HEK293T (cell line): ENCODE results near the gene DEFB131B.
"Not testable (repeated sequence)": the region's sequence is repeated elsewhere in the genome, so short reads cannot be mapped to it uniquely, and the experiment has no call there.

Experiments used
- CTCF ChIA-PET: fragments of 350-600 bp; formaldehyde crosslinking; extraction: SDS; loops from one replicate; lab custom pipeline; 2021; ENCODE audit warnings: antibody characterized with exemption, inconsistent platforms; lab: Yijun Ruan, JAX
- POLR2A ChIA-PET: fragments of 350-600 bp; formaldehyde crosslinking; extraction: SDS; loops from one replicate; lab custom pipeline; 2020; ENCODE audit warnings: antibody characterized with exemption, inconsistent platforms; lab: Yijun Ruan, JAX
- DNase-seq: peaks from one replicate; pipeline ENCODE4 v3.0.0; 2012; ENCODE audit warnings: mixed read lengths; ENCODE audit errors: extremely low spot score
- L3MBTL2 ChIP-seq: fragments of 450-650 bp; conservative IDR thresholded peaks from 2 replicates; pipeline ENCODE4 v1.6.1; 2016; ENCODE audit warnings: mild to moderate bottlenecking
- LEF1 ChIP-seq: fragments of 450-650 bp; IDR thresholded peaks from 2 replicates; pipeline ENCODE4 v1.6.1; 2017; ENCODE audit warnings: mild to moderate bottlenecking, borderline replicate concordance
- ZNF384 ChIP-seq: fragments of 450-650 bp; IDR thresholded peaks from 2 replicates; pipeline ENCODE4 v1.6.1; 2016
- TF ChIP-seq, protein P1 (sequence below): fragments of 450-650 bp; IDR thresholded peaks from 2 replicates; pipeline ENCODE4 v1.6.1; 2016

Gene DEFB131B, protein sequence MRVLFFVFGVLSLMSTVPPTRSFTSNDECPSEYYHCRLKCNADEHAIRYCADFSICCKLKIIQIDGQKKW

DNA sequence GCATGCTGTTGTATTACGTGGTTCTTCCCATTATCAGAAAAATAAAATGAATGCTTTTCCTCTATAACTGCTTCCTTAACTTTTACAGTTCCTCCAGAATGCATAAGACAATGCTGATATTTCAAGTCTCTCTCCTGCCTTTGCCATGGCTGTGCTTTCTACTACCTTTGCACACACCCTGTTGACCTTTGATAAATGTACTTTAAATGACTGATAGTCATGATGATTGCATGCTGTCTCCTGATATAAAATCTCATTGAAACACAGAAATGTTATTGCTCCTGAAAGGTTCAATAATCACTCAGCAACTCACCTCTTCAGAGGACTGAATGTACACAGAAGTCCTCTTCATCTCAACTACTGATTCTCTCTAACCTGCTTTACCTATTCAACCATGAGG, at the start of gene DEFB131B:
DEFB131B (plus strand) TSS at position 395 of the 400 bp plus-strand sequence; CDS start at position 395, 0 bp downstream.
- DNase-seq, POLR2A ChIA-PET, CTCF ChIA-PET: not testable (repeated sequence)

- POLR2A ChIA-PET: not testable (repeated sequence)
Observed at GRCh38 chr11:71829247-71829646, 49.0 kb upstream of the DEFB131B start.

GRCh38 chr11:71829686-71830085, 48.6 kb upstream of the DEFB131B start:
- DNase-seq, POLR2A ChIA-PET, CTCF ChIA-PET: not testable (repeated sequence)

More at GRCh38 chr11:71829247-71829646, 49.0 kb upstream of the DEFB131B start:
- CTCF ChIA-PET, DNase-seq: not testable (repeated sequence)

GRCh38 chr11:71832811-71833210, 45.4 kb upstream of the DEFB131B start, which contains the start of gene DEFB108B:
Gene DEFB108B (plus strand): TSS chr11:71833200. CDS start chr11:71833200, 0 bp downstream.
- POLR2A ChIA-PET, DNase-seq, CTCF ChIA-PET: not testable (repeated sequence)

- POLR2A ChIA-PET, CTCF ChIA-PET: not testable (repeated sequence)
Observed at GRCh38 chr11:71842720-71843119, 35.5 kb upstream of the DEFB131B start.

DNA sequence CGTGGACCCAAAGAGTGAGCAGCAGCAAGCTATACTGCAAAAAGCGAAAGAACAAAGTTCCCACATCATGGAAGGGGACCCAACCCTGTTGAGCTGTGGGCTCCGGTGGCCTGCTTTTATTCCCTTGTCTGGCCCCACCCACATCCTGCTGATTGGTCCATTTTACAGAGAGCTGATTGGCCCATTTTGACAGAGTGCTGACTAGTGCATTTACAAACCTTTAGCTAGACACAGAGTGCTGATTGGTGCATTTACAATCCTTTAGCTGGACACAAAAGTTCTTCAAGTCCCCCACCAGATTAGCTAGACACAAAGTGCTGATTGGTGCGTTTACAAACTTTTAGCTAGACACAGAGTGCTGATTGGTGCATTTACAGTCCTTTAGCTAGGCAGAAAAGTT, 34.9 kb upstream of the DEFB131B start:
- DNase-seq, POLR2A ChIA-PET, CTCF ChIA-PET: not testable (repeated sequence)

More at GRCh38 chr11:71842720-71843119, 35.5 kb upstream of the DEFB131B start:
- not testable (repeated sequence) for DNase-seq

DNA sequence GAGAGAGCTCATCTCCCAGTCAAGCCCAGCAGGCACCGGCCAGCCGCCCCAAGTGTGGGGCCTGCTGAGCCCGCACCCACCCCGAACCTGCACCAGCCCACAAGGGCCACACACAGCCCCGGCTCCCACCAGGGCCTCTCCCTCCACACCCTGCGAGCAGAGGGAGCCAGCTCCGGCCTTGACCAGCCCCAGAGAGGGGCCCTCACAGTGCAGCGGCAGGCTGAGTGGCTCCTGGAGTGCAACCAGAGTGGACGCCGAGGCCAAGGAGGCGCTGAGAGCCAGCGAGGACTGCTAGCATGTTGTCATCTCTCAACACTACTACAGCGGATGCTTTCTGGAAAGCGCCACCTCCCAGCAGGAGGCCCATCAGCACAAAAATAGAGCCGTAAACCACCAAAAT, 34.4 kb upstream of the DEFB131B start:
- ChIA-PET CTCF (no interaction called here), POLR2A (no interaction called here)
- DNase-seq: no peak
- TF ChIP-seq, protein P1, sequence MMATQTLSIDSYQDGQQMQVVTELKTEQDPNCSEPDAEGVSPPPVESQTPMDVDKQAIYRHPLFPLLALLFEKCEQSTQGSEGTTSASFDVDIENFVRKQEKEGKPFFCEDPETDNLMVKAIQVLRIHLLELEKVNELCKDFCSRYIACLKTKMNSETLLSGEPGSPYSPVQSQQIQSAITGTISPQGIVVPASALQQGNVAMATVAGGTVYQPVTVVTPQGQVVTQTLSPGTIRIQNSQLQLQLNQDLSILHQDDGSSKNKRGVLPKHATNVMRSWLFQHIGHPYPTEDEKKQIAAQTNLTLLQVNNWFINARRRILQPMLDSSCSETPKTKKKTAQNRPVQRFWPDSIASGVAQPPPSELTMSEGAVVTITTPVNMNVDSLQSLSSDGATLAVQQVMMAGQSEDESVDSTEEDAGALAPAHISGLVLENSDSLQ: no peak
- TF ChIP-seq ZNF384: no peak
- no peak for TF ChIP-seq LEF1

- POLR2A ChIA-PET, CTCF ChIA-PET: not testable (repeated sequence)
Observed at GRCh38 chr11:71853895-71854294, 24.4 kb upstream of the DEFB131B start.

GRCh38 chr11:71855880-71856279, 22.4 kb upstream of the DEFB131B start:
- DNase-seq, CTCF ChIA-PET, POLR2A ChIA-PET: not testable (repeated sequence)

More at GRCh38 chr11:71853895-71854294, 24.4 kb upstream of the DEFB131B start:
- not testable (repeated sequence) for DNase-seq

DNA sequence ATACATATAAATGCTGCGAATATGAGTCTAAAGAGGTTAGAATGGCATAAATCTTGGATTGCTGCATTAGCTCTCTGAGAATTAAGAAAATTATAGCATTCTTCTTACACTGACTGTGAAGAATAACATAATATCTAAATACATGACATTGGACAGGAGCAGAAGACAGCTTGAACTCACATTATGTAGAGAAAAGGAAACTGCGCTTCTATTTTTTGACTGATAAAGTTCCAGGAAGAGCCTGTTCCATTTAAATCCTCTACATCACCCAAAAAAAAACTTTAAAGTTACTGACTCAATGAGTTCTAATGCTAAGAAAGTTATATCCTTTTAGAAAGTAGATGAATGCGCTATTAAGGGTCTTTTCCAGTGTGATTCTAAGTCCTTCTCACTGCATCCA, 17.4 kb upstream of the DEFB131B start:
- DNase-seq, POLR2A ChIA-PET: not testable (repeated sequence)
- CTCF ChIA-PET: interaction anchor here (0.6 kb wide), 1 partner anchor 430 kb away, joined by 3 read pairs; no protein-coding TSS in a partner anchor

- DNase-seq, POLR2A ChIA-PET: not testable (repeated sequence)
- CTCF ChIA-PET: interaction anchor here (0.6 to 1.2 kb wide), 3 partner anchors 85 to 151 kb away, joined by 3 to 4 read pairs (median 3); no protein-coding TSS in a partner anchor
- TF ChIP-seq L3MBTL2: 0 out of 2 replicates have a peak, but pooled peaks have one; percentile 32
Observed at GRCh38 chr11:71863978-71864627, 14.2 kb upstream of the DEFB131B start.

- POLR2A ChIA-PET, DNase-seq, CTCF ChIA-PET: not testable (repeated sequence)
Observed at GRCh38 chr11:71867209-71867608, 11.0 kb upstream of the DEFB131B start.

GRCh38 chr11:71869931-71870330, 8.3 kb upstream of the DEFB131B start:
- DNase-seq, POLR2A ChIA-PET, CTCF ChIA-PET: not testable (repeated sequence)

DNA sequence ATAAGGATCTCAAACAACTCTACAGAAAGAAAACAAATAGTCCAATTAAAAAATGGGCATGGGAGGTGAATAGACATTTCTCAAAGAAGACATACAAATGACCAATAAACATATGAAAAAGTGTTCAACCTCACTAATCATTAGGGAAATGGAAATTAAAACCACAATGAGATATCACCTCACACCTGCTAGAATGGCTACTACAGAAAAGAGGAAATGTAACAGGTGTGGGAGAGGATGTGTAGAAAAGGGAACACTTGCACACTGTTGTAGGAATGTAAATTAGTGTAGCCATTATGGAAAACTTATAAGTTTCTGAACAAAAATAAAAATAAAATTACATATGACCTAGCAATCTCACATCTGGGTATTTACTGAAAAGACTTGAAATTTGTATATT, 7.6 kb upstream of the DEFB131B start:
- DNase-seq, POLR2A ChIA-PET, CTCF ChIA-PET: not testable (repeated sequence)

DNA sequence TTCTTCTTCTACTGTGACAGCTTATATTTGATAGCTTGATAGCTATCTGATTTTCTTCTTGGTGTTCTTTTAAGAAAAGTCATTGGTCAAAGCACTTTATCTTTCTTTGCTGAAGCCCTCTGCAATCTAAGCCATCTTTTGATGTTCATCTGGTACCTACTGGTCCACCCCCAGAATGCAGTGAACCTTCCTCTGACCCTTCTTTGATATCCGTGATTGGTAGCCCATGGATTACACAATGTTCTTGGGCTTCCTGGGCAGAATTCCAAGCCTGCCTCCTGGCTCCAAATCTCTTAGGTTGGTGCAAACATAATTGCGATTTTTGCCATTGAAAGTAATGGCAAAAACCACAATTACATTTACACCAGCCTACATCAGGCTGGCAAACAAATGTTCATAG, 2.0 kb upstream of the DEFB131B start:
- CTCF ChIA-PET, DNase-seq, POLR2A ChIA-PET: not testable (repeated sequence)

GRCh38 chr11:71885806-71886205, 7.6 kb downstream of the DEFB131B start:
- POLR2A ChIA-PET, CTCF ChIA-PET, DNase-seq: not testable (repeated sequence)

DNA sequence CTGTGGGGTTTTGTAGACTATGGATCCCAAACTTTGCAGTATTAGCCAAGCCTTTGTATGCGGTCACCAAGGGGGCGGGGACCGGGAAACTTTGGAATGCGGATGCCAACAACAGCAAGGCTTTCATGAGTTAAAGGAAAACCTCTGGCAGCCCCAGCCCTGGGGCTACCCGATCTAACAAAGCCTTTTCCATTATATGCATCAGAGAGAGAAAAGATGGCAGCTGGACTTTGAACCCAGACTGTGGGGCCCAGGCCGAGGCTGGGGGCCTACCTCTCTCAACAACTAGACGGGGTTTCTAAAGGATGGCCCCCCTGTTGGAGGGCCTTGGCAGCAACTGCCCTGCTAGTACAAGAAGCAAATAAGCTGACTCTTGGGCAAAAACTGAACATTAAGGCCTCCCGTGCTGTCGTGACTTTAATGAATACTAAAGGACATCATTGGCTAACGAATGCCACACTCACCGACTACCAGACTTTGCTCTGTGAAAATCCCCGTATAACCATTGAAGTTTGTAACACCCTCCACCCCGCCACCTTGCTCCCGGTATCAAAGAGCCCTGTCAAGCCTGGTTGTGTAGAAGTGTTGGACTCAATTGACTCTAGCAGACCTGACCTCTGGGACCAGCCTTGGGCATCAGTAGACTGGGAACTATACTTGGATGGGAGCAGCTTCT, 10.2 kb downstream of the DEFB131B start:
- DNase-seq, POLR2A ChIA-PET, CTCF ChIA-PET: not testable (repeated sequence)
